Tibial nerve (tissue), 4 donors: Measurements from ENCODE around the gene KLC1. TPM values are rescaled to one million over a fixed set of nuclear protein-coding genes. Genes with fewer than 3 reads are reported as not detected.

Experiments
- DNase-seq, 2 donors: peaks; one replicate each; pipeline ENCODE4 v3.0.0-alpha.2; 2019; ENCODE audit warnings: low spot score in 2 of 2
- H3K27ac ChIP-seq, 4 donors: fragments of 200-600 bp; sonication (generic) in 3 of 4; one replicate each; pipeline ENCODE4 v1.5.1; 2017 to 2019; ENCODE audit warnings: mild to moderate bottlenecking in 1 of 4
- H3K27me3 ChIP-seq, 2 donors: fragments of 200-600 bp; sonication (generic) in 1 of 2; one replicate each; pipeline versions ENCODE4 v1.5.1 to v1.6.0; 2017 to 2019
- H3K36me3 ChIP-seq, 3 donors: fragments of 200-600 bp; sonication (generic); one replicate each; pipeline ENCODE4 v1.5.1; 2018 to 2019
- H3K4me1 ChIP-seq, 4 donors: fragments of 200-600 bp; sonication (generic) in 3 of 4; one replicate each; pipeline ENCODE4 v1.5.1; 2017 to 2019
- H3K4me3 ChIP-seq, 4 donors: fragments of 200-600 bp; sonication (generic) in 3 of 4; one replicate each; pipeline ENCODE4 v1.5.1; 2017 to 2019; ENCODE audit warnings: mild to moderate bottlenecking in 1 of 4, moderate library complexity in 1 of 4
- H3K9me3 ChIP-seq, 4 donors: fragments of 200-600 bp; sonication (generic) in 3 of 4; one replicate each; pipeline ENCODE4 v1.5.1; 2017 to 2019
- EP300 ChIP-seq, 2 donors: sonication (generic); formaldehyde crosslinking; IDR thresholded peaks; one replicate each; pipeline ENCODE4 v1.6.1; 2017; ENCODE audit warnings: antibody characterized with exemption in 2 of 2, mild to moderate bottlenecking in 1 of 2
- POLR2A ChIP-seq, 2 donors: fragments of 450-650 bp; IDR thresholded peaks; one replicate each; pipeline ENCODE4 v1.6.1; 2017; ENCODE audit warnings: antibody characterized with exemption in 2 of 2, mild to moderate bottlenecking in 2 of 2, moderate library complexity in 2 of 2
- WGBS, 2 donors: methylation state at CpG; one replicate each; pipeline ENCODE4 v1.1.5; 2018; 5-methylcytosine and 5-hydroxymethylcytosine counted together
- total RNA-seq, 4 donors: library from RNA; depleted of rRNA; stranded (reverse); fragments of >200 nt; gene quantifications; one replicate each; pipeline ENCODE4 v1.1.0, GENCODE V29; 2016
- TF ChIP-seq, protein P1 (sequence below), 5 experiments: fragments of 200-600 bp in 3 of 5; fragments of 450-650 bp in 2 of 5; sonication (generic) in 3 of 5; IDR thresholded peaks; one replicate each; pipeline ENCODE4 v1.5.1; 2016 to 2019; ENCODE audit warnings: antibody characterized with exemption in 5 of 5, mild to moderate bottlenecking in 3 of 5, moderate library complexity in 2 of 5

The KLC1 gene
- total RNA-seq, 4 donors from 2014 or later: 402 to 561 (median 495) TPM

DNA sequence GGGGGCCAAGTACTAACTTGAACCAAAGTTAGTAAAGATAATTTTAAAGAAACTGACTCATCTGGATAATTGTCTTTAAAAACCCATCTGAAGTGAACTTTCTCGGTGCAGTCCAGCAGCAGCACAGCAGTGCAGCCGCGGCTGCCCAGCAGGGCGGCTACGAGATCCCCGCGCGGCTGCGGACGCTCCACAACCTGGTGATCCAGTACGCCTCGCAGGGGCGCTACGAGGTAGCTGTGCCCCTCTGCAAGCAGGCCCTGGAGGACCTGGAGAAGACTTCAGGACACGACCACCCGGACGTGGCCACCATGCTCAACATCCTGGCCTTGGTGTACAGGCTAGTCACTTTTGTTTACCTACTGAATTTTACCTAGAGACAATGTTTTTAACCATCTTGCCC, 33.6 kb downstream of the KLC1 start:
- WGBS, 2 donors: 94 to 95% methylated on average over 17 of the region's 17 CpGs
- no peaks in the 10 kb centered on the region for H3K9me3 ChIP-seq
- H3K4me3 ChIP-seq: no peak overlapping the region
- DNase-seq: no peak
- peaks cover 0 to 26% (median 4%) of the 10 kb centered on the region in 4 donors for H3K4me1 ChIP-seq
- peaks cover 5 to 97% (median 14%) of the 10 kb centered on the region in 3 donors for H3K36me3 ChIP-seq
- no peaks in the 10 kb centered on the region for H3K27me3 ChIP-seq
- TF ChIP-seq EP300 (IDR thresholded peaks at IDR 0.05): no peak
- TF ChIP-seq POLR2A (IDR thresholded peaks at IDR 0.05): no peak
- TF ChIP-seq, protein P1, sequence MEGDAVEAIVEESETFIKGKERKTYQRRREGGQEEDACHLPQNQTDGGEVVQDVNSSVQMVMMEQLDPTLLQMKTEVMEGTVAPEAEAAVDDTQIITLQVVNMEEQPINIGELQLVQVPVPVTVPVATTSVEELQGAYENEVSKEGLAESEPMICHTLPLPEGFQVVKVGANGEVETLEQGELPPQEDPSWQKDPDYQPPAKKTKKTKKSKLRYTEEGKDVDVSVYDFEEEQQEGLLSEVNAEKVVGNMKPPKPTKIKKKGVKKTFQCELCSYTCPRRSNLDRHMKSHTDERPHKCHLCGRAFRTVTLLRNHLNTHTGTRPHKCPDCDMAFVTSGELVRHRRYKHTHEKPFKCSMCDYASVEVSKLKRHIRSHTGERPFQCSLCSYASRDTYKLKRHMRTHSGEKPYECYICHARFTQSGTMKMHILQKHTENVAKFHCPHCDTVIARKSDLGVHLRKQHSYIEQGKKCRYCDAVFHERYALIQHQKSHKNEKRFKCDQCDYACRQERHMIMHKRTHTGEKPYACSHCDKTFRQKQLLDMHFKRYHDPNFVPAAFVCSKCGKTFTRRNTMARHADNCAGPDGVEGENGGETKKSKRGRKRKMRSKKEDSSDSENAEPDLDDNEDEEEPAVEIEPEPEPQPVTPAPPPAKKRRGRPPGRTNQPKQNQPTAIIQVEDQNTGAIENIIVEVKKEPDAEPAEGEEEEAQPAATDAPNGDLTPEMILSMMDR (IDR thresholded peaks at IDR 0.05): no peak
- no peak overlapping the region for H3K27ac ChIP-seq

DNA sequence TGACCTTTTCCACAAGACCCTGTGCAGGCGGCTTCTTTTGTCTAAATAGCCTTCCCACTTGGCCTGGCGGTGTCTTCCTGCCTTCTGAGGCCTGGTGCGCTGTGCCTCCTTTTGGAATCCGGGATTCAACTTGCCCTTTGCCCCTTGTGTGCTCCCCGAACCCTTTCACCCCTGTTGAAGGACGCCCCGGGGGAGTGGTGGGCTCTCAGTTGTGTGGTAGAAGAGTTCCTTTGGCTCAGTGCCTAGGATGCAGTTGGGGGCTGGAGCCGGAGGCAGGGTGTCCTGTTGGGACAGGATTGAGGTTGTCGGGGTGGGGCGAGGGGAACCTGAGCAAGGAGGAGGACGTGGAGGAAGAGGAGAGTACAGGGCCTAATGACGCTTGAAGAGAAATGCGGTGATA, 34.5 kb downstream of the KLC1 start:
- Histone ChIP-seq H3K27ac (peak overlapping the region in 3 of 4 donors; percentile 46 to 83 (median 72)), H3K9me3 (no peaks in the 10 kb centered on the region), H3K27me3 (no peaks in the 10 kb centered on the region), H3K4me1 (peaks cover 0 to 26% (median 4%) of the 10 kb centered on the region in 4 donors), H3K4me3 (no peak overlapping the region), H3K36me3 (peaks cover 5 to 97% (median 9%) of the 10 kb centered on the region in 3 donors)
- DNase-seq: no peak
- TF ChIP-seq EP300 (IDR thresholded peaks at IDR 0.05): no peak
- TF ChIP-seq, protein P1 (IDR thresholded peaks at IDR 0.05): no peak
- no peak for TF ChIP-seq POLR2A (IDR thresholded peaks at IDR 0.05)
- WGBS, 2 donors: 59 to 63% methylated on average over 13 of the region's 13 CpGs

DNA sequence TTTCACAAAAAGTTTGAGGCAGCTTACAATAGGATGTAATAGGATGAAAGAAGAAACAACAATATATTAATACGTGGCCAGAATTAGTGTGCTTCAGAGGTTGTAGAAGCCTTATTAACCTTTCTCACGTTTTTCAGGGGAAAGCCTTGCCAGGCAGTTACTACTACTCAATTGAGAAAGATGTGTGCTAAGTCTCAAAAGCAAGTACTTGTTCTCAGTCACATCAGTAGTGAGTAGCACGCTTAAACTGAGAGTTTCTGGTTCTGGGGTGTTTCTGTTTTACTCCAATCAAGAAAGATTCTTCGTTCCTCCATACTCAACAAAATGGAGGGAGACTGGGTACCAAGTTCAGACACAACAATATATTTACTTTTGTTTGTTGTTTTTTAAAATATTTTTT, 38.7 kb downstream of the KLC1 start:
- WGBS, 2 donors: 85 to 89% methylated on average over 4 of the region's 4 CpGs
- DNase-seq: no peak
- TF ChIP-seq POLR2A (IDR thresholded peaks at IDR 0.05): no peak
- TF ChIP-seq, protein P1 (IDR thresholded peaks at IDR 0.05): no peak
- no peak for TF ChIP-seq EP300 (IDR thresholded peaks at IDR 0.05)
- Histone ChIP-seq H3K36me3 (peaks cover 9 to 98% (median 14%) of the 10 kb centered on the region in 3 donors), H3K9me3 (no peaks in the 10 kb centered on the region), H3K27ac (no peak overlapping the region), H3K4me3 (no peak overlapping the region), H3K27me3 (no peaks in the 10 kb centered on the region), H3K4me1 (peaks cover 0 to 23% (median 4%) of the 10 kb centered on the region in 4 donors)

DNA sequence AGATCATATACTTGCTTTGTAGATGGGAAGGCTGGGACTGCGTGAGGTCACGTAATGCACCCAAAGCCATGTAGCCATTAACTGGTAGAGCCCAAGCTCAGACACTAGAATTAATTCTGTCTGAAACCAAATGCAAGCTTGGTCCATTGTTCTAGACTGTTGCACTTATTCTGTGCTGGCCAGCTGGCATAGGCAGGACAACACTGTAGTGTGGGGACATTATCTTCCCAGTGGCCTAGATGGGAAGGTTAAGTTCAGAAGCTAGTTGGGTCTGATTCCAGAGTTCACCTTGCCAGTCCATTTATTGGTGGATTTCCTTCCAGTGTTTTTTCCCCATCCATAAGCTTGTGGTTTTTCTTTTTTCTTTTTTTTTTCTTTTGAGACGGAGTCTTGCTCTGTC, 39.1 kb downstream of the KLC1 start:
- Histone ChIP-seq H3K36me3 (peaks cover 9 to 98% (median 14%) of the 10 kb centered on the region in 3 donors), H3K9me3 (no peaks in the 10 kb centered on the region), H3K27ac (no peak overlapping the region), H3K27me3 (no peaks in the 10 kb centered on the region), H3K4me1 (peaks cover 0 to 23% (median 4%) of the 10 kb centered on the region in 4 donors), H3K4me3 (no peak overlapping the region)
- 92 to 96% methylated on average over 3 of the region's 3 CpGs for WGBS, 2 donors
- TF ChIP-seq EP300 (IDR thresholded peaks at IDR 0.05) (no peak), POLR2A (IDR thresholded peaks at IDR 0.05) (no peak)
- TF ChIP-seq, protein P1 (IDR thresholded peaks at IDR 0.05): no peak
- DNase-seq: no peak

DNA sequence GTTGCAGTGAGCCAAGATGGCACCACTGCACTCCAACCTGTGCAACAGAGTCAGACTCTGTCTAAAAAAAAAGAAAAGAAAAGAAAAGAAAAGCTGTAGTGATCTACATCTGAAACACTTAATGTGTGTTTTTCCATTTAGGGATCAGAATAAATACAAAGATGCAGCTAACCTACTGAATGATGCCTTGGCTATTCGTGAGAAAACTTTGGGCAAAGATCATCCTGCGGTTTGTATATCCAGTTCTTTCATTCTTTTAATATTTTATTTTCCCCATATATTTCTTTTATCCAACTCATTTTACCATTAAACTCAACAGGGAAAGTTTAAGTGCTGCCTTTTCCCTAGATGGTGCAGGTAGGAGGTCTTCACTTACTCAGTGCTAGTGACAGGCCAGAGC, 40.4 kb downstream of the KLC1 start:
- Histone ChIP-seq H3K4me1 (peaks cover 0 to 10% (median 0%) of the 10 kb centered on the region in 4 donors), H3K4me3 (no peak overlapping the region), H3K9me3 (no peaks in the 10 kb centered on the region), H3K36me3 (peaks cover 9 to 98% (median 24%) of the 10 kb centered on the region in 3 donors), H3K27me3 (no peaks in the 10 kb centered on the region), H3K27ac (no peak overlapping the region)
- no peak for DNase-seq
- TF ChIP-seq, protein P1 (IDR thresholded peaks at IDR 0.05): no peak
- TF ChIP-seq POLR2A (IDR thresholded peaks at IDR 0.05): no peak
- TF ChIP-seq EP300 (IDR thresholded peaks at IDR 0.05): no peak
- WGBS, 2 donors: 89 to 93% methylated on average over 2 of the region's 2 CpGs
